IPS-11a (cell line): ENCODE data around the gene RNF212.

Experiments used
- H3K4me3 ChIP-seq: one replicate; pipeline ENCODE4 v1.5.1; 2013; ENCODE audit warnings: low read depth, low read length, control low read depth

RNF212 gene

GRCh38 chr4:1022051-1022738 is 91.2 kb downstream of the RNF212 start:
- H3K4me3 ChIP-seq = no peak overlapping the region
